ENCODE data around the gene LPP. TPM values are rescaled to one million over a fixed set of nuclear protein-coding genes. Genes with fewer than 3 reads are reported as not detected.

Gene LPP
- total RNA-seq, 4 donors from 2014 or later, result 183 to 293 (median 242) TPM

DNA sequence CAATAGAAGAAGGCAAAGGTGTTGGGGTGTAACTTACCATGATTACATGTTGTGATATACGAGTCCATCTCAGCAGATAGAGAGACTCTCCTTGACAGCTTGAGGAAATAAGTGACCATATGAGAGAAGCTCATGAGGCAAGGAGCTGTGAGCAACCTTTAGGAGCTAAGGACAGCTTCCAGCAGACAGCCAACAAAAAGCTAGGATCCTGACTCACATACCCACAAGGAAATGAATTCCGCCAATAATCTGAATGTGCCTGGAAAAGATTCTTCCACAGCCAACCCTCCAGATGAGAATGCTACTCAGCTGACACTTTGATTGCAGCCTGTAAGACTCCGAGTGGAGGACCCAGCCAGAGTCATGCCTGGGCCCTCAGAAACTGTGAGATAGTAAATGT, 678.2 kb downstream of the LPP start:
- Histone ChIP-seq H3K4me3 (no peak overlapping the region), H3K4me1 (peaks cover 4 to 19% (median 5%) of the 10 kb centered on the region in 4 donors), H3K9me3 (no peaks in the 10 kb centered on the region), H3K36me3 (no peaks in the 10 kb centered on the region), H3K27ac (peak overlapping the region in 2 of 4 donors; percentile 18 to 32), H3K27me3 (no peaks in the 10 kb centered on the region)
- TF ChIP-seq POLR2A (IDR thresholded peaks at IDR 0.05), result no peak
- TF ChIP-seq, protein P1, sequence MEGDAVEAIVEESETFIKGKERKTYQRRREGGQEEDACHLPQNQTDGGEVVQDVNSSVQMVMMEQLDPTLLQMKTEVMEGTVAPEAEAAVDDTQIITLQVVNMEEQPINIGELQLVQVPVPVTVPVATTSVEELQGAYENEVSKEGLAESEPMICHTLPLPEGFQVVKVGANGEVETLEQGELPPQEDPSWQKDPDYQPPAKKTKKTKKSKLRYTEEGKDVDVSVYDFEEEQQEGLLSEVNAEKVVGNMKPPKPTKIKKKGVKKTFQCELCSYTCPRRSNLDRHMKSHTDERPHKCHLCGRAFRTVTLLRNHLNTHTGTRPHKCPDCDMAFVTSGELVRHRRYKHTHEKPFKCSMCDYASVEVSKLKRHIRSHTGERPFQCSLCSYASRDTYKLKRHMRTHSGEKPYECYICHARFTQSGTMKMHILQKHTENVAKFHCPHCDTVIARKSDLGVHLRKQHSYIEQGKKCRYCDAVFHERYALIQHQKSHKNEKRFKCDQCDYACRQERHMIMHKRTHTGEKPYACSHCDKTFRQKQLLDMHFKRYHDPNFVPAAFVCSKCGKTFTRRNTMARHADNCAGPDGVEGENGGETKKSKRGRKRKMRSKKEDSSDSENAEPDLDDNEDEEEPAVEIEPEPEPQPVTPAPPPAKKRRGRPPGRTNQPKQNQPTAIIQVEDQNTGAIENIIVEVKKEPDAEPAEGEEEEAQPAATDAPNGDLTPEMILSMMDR (IDR thresholded peaks at IDR 0.05), result no peak
- TF ChIP-seq EP300 (IDR thresholded peaks at IDR 0.05), result no peak
- DNase-seq (ENCODE audit: low spot score in 2 of 2), result no peak
- WGBS, 2 donors, result 93 to 94% methylated on average over 3 of the region's 3 CpGs

- Histone ChIP-seq H3K27ac (peak overlapping the region in 1 of 4 donors; percentile 29), H3K4me1 (peaks cover 0 to 19% (median 4%) of the 10 kb centered on the region in 4 donors)
- WGBS, 2 donors, result 65 to 73% methylated on average over 5 of the region's 5 CpGs
Observed at GRCh38 chr3:188832961-188833721, 679.2 kb downstream of the LPP start.

GRCh38 chr3:188834349-188834748, 680.4 kb downstream of the LPP start:
- no peak overlapping the region for H3K27ac ChIP-seq
- 79 to 88% methylated on average over 3 of the region's 3 CpGs for WGBS, 2 donors
- no peaks in the 10 kb centered on the region for H3K9me3 ChIP-seq
- peaks cover 0 to 19% (median 4%) of the 10 kb centered on the region in 4 donors for H3K4me1 ChIP-seq
- H3K36me3 ChIP-seq, result no peaks in the 10 kb centered on the region
- DNase-seq (ENCODE audit: low spot score in 2 of 2), result no peak
- H3K27me3 ChIP-seq, result no peaks in the 10 kb centered on the region
- no peak for TF ChIP-seq POLR2A (IDR thresholded peaks at IDR 0.05)
- TF ChIP-seq EP300 (IDR thresholded peaks at IDR 0.05), result no peak
- TF ChIP-seq, protein P1 (IDR thresholded peaks at IDR 0.05), result no peak
- no peak overlapping the region for H3K4me3 ChIP-seq

More at GRCh38 chr3:188832961-188833721, 679.2 kb downstream of the LPP start:
- Histone ChIP-seq H3K27me3 (no peaks in the 10 kb centered on the region), H3K36me3 (no peaks in the 10 kb centered on the region), H3K9me3 (no peaks in the 10 kb centered on the region), H3K4me3 (no peak overlapping the region)
- DNase-seq (ENCODE audit: low spot score in 2 of 2), result peak in 1 of 2 donors; percentile 26
- TF ChIP-seq, protein P1 (IDR thresholded peaks at IDR 0.05), result no peak
- TF ChIP-seq EP300 (IDR thresholded peaks at IDR 0.05), result peak in 1 of 2 donors; percentile 77

DNA sequence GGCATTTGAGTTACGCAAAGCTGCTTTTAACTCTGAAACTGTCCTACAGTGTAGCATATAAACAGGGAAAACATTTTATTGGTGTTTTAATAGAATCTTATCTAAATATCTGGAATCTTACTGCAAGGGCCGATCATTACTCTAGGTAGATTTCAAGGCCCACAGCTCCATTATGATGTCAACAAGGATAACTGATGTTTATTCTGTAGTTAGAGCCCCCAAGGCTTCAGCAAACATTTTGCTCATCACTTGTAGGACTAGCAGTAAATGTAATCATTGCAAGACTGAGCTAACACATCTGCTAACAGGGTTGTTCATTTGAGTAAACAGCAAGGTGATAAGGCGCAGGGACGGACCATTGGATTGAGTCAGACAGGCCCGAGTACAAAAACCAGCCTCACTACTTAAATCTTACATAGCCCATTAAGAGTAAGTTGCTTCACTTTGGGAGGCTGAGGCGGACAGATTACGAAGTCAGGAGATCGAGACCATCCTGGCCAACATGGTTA, 685.3 kb downstream of the LPP start:
- Histone ChIP-seq H3K4me1 (peaks cover 0 to 4% (median 0%) of the 10 kb centered on the region in 4 donors), H3K36me3 (peaks cover 0 to 7% (median 0%) of the 10 kb centered on the region in 3 donors), H3K4me3 (no peak overlapping the region), H3K27me3 (no peaks in the 10 kb centered on the region), H3K9me3 (no peaks in the 10 kb centered on the region), H3K27ac (no peak overlapping the region)
- TF ChIP-seq, protein P1 (IDR thresholded peaks at IDR 0.05), result no peak
- TF ChIP-seq POLR2A (IDR thresholded peaks at IDR 0.05) (no peak), EP300 (IDR thresholded peaks at IDR 0.05) (no peak)
- no peak for DNase-seq (ENCODE audit: low spot score in 2 of 2)
- WGBS, 2 donors, result 92 to 93% methylated on average over 8 of the region's 8 CpGs

GRCh38 chr3:188840290-188840689, 686.3 kb downstream of the LPP start:
- Histone ChIP-seq H3K27me3 (no peaks in the 10 kb centered on the region), H3K36me3 (peaks cover 0 to 7% (median 0%) of the 10 kb centered on the region in 3 donors), H3K4me3 (no peak overlapping the region), H3K27ac (no peak overlapping the region), H3K9me3 (no peaks in the 10 kb centered on the region), H3K4me1 (peaks cover 0 to 4% (median 0%) of the 10 kb centered on the region in 4 donors)
- 92 to 94% methylated on average over 1 of the region's 1 CpG for WGBS, 2 donors
- no peak for TF ChIP-seq POLR2A (IDR thresholded peaks at IDR 0.05)
- no peak for TF ChIP-seq EP300 (IDR thresholded peaks at IDR 0.05)
- TF ChIP-seq, protein P1 (IDR thresholded peaks at IDR 0.05), result no peak
- DNase-seq (ENCODE audit: low spot score in 2 of 2), result no peak

Data from tibial nerve (tissue), 4 donors.